ENCODE results near the gene FRRS1L. TPM values are rescaled to one million over a fixed set of nuclear protein-coding genes. Genes with fewer than 3 reads are reported as not detected.

Gene FRRS1L
- total and polyA plus RNA-seq, 5 donors, result 0.91 to 5.9 (median 3.9) TPM

- WGBS, result 79% methylated on average over 8 of the region's 8 CpGs
- DNase-seq, result no peak
- Histone ChIP-seq H3K27ac (ENCODE audit: low read length) (no peak overlapping the region), H3K4me1 (ENCODE audit: control insufficient read depth, insufficient read depth, low read length) (no peaks in the 10 kb centered on the region), H3K4me3 (ENCODE audit: low read length) (no peak overlapping the region), H3K9me3 (ENCODE audit: control insufficient read depth, low read length) (no peaks in the 10 kb centered on the region), H3K27me3 (ENCODE audit: control insufficient read depth, insufficient read depth) (no peaks in the 10 kb centered on the region)
- ATAC-seq, result no peak
- intact Hi-C loops (cut with DNase I), result no loop called here
Observed at GRCh38 chr9:109156708-109157107, 10.3 kb downstream of the FRRS1L start.

GRCh38 chr9:109150925-109151545 is 16.0 kb downstream of the FRRS1L start:
- Histone ChIP-seq H3K9me3 (ENCODE audit: control insufficient read depth, low read length) (no peaks in the 10 kb centered on the region), H3K4me1 (ENCODE audit: control insufficient read depth, insufficient read depth, low read length) (no peaks in the 10 kb centered on the region), H3K4me3 (ENCODE audit: low read length) (no peak overlapping the region), H3K27me3 (ENCODE audit: control insufficient read depth, insufficient read depth) (no peaks in the 10 kb centered on the region), H3K27ac (ENCODE audit: low read length) (no peak overlapping the region)
- DNase-seq (no peak), ATAC-seq (no peak)
- intact Hi-C loops (cut with DNase I), result no loop called here
- 94% methylated on average over 3 of the region's 3 CpGs for WGBS

GRCh38 chr9:109149722-109150121 is 17.3 kb downstream of the FRRS1L start:
- Histone ChIP-seq H3K4me1 (ENCODE audit: control insufficient read depth, insufficient read depth, low read length) (no peaks in the 10 kb centered on the region), H3K4me3 (ENCODE audit: low read length) (no peak overlapping the region), H3K27ac (ENCODE audit: low read length) (no peak overlapping the region), H3K27me3 (ENCODE audit: control insufficient read depth, insufficient read depth) (no peaks in the 10 kb centered on the region), H3K9me3 (ENCODE audit: control insufficient read depth, low read length) (no peaks in the 10 kb centered on the region)
- DNase-seq (no peak), ATAC-seq (no peak)
- WGBS, result 86% methylated on average over 4 of the region's 4 CpGs
- intact Hi-C loops (cut with DNase I), result no loop called here

GRCh38 chr9:109149089-109149488 is 18.0 kb downstream of the FRRS1L start:
- DNase-seq (no peak), ATAC-seq (no peak)
- Histone ChIP-seq H3K27ac (ENCODE audit: low read length) (no peak overlapping the region), H3K4me1 (ENCODE audit: control insufficient read depth, insufficient read depth, low read length) (no peaks in the 10 kb centered on the region), H3K27me3 (ENCODE audit: control insufficient read depth, insufficient read depth) (no peaks in the 10 kb centered on the region), H3K4me3 (ENCODE audit: low read length) (no peak overlapping the region), H3K9me3 (ENCODE audit: control insufficient read depth, low read length) (no peaks in the 10 kb centered on the region)
- WGBS, result 80% methylated on average over 5 of the region's 5 CpGs
- intact Hi-C loops (cut with DNase I), result no loop called here

- 87% methylated on average over 6 of the region's 6 CpGs for WGBS
- ATAC-seq, result no peak
- H3K9me3 ChIP-seq (ENCODE audit: control insufficient read depth, low read length), result no peaks in the 10 kb centered on the region
- no peak overlapping the region for H3K4me3 ChIP-seq (ENCODE audit: low read length)
- no peak overlapping the region for H3K27ac ChIP-seq (ENCODE audit: low read length)
- no peaks in the 10 kb centered on the region for H3K27me3 ChIP-seq (ENCODE audit: control insufficient read depth, insufficient read depth)
- intact Hi-C loops (cut with DNase I), result no loop called here
- H3K4me1 ChIP-seq (ENCODE audit: control insufficient read depth, insufficient read depth, low read length), result no peaks in the 10 kb centered on the region
- no peak for DNase-seq
Observed at GRCh38 chr9:109145051-109145450, 22.0 kb downstream of the FRRS1L start.

GRCh38 chr9:109143881-109144562 is 23.0 kb downstream of the FRRS1L start:
- Histone ChIP-seq H3K9me3 (ENCODE audit: control insufficient read depth, low read length) (no peaks in the 10 kb centered on the region), H3K4me3 (ENCODE audit: low read length) (no peak overlapping the region), H3K27ac (ENCODE audit: low read length) (no peak overlapping the region), H3K4me1 (ENCODE audit: control insufficient read depth, insufficient read depth, low read length) (no peaks in the 10 kb centered on the region), H3K27me3 (ENCODE audit: control insufficient read depth, insufficient read depth) (no peaks in the 10 kb centered on the region)
- 71% methylated on average over 5 of the region's 5 CpGs for WGBS
- intact Hi-C loops (cut with DNase I), result no loop called here
- ATAC-seq, result peak in 1 of 2 donors; percentile 56
- DNase-seq, result no peak

GRCh38 chr9:109141375-109141774 is 25.7 kb downstream of the FRRS1L start:
- intact Hi-C loops (cut with DNase I), result no loop called here
- WGBS, result 91% methylated on average over 5 of the region's 5 CpGs
- H3K27me3 ChIP-seq (ENCODE audit: control insufficient read depth, insufficient read depth), result no peaks in the 10 kb centered on the region
- no peaks in the 10 kb centered on the region for H3K4me1 ChIP-seq (ENCODE audit: control insufficient read depth, insufficient read depth, low read length)
- no peak overlapping the region for H3K4me3 ChIP-seq (ENCODE audit: low read length)
- ATAC-seq, result no peak
- DNase-seq, result no peak
- H3K27ac ChIP-seq (ENCODE audit: low read length), result no peak overlapping the region
- H3K9me3 ChIP-seq (ENCODE audit: control insufficient read depth, low read length), result no peaks in the 10 kb centered on the region

- intact Hi-C loops (cut with DNase I), result no loop called here
- 53% methylated on average over 1 of the region's 1 CpG for WGBS
- no peak for DNase-seq
- ATAC-seq, result no peak
- Histone ChIP-seq H3K4me3 (ENCODE audit: low read length) (no peak overlapping the region), H3K27me3 (ENCODE audit: control insufficient read depth, insufficient read depth) (no peaks in the 10 kb centered on the region), H3K4me1 (ENCODE audit: control insufficient read depth, insufficient read depth, low read length) (no peaks in the 10 kb centered on the region), H3K9me3 (ENCODE audit: control insufficient read depth, low read length) (no peaks in the 10 kb centered on the region), H3K27ac (ENCODE audit: low read length) (no peak overlapping the region)
Observed at GRCh38 chr9:109139851-109140250, 27.2 kb downstream of the FRRS1L start.

GRCh38 chr9:109138421-109138820 is 28.6 kb downstream of the FRRS1L start:
- no peak for ATAC-seq
- Histone ChIP-seq H3K9me3 (ENCODE audit: control insufficient read depth, low read length) (no peaks in the 10 kb centered on the region), H3K27ac (ENCODE audit: low read length) (no peak overlapping the region), H3K4me3 (ENCODE audit: low read length) (no peak overlapping the region), H3K27me3 (ENCODE audit: control insufficient read depth, insufficient read depth) (no peaks in the 10 kb centered on the region), H3K4me1 (ENCODE audit: control insufficient read depth, insufficient read depth, low read length) (no peaks in the 10 kb centered on the region)
- no peak for DNase-seq
- WGBS, result 89% methylated on average over 2 of the region's 2 CpGs
- intact Hi-C loops (cut with DNase I), result no loop called here

- H3K27me3 ChIP-seq (ENCODE audit: control insufficient read depth, insufficient read depth), result no peaks in the 10 kb centered on the region
- no peak for ATAC-seq
- H3K27ac ChIP-seq (ENCODE audit: low read length), result no peak overlapping the region
- DNase-seq, result no peak
- H3K9me3 ChIP-seq (ENCODE audit: control insufficient read depth, low read length), result no peaks in the 10 kb centered on the region
- intact Hi-C loops (cut with DNase I), result no loop called here
- 84% methylated on average over 1 of the region's 1 CpG for WGBS
- H3K4me1 ChIP-seq (ENCODE audit: control insufficient read depth, insufficient read depth, low read length), result no peaks in the 10 kb centered on the region
- no peak overlapping the region for H3K4me3 ChIP-seq (ENCODE audit: low read length)
Observed at GRCh38 chr9:109134167-109134578, 32.9 kb downstream of the FRRS1L start.

- ATAC-seq, result no peak
Observed at GRCh38 chr9:109133533-109133932, 33.5 kb downstream of the FRRS1L start.

More at GRCh38 chr9:109133533-109133932, 33.5 kb downstream of the FRRS1L start:
- no peaks in the 10 kb centered on the region for H3K27me3 ChIP-seq (ENCODE audit: control insufficient read depth, insufficient read depth)
- intact Hi-C loops (cut with DNase I), result no loop called here
- H3K4me3 ChIP-seq (ENCODE audit: low read length), result no peak overlapping the region
- WGBS, result 92% methylated on average over 2 of the region's 2 CpGs
- H3K9me3 ChIP-seq (ENCODE audit: control insufficient read depth, low read length), result no peaks in the 10 kb centered on the region
- H3K4me1 ChIP-seq (ENCODE audit: control insufficient read depth, insufficient read depth, low read length), result no peaks in the 10 kb centered on the region
- H3K27ac ChIP-seq (ENCODE audit: low read length), result no peak overlapping the region
- no peak for DNase-seq
